AG04449 (cell line): ENCODE results near the gene RBM25.
"Not testable (repeated sequence)": the region's sequence is repeated elsewhere in the genome, so short reads cannot be mapped to it uniquely, and the experiment has no call there.

ENCODE experiments used
- CTCF ChIA-PET: fragments of 350-600 bp; formaldehyde crosslinking; extraction: SDS; loops from one replicate; lab custom pipeline; 2021; ENCODE audit warnings: antibody characterized with exemption; lab: Yijun Ruan, JAX
- POLR2A ChIA-PET: fragments of 400-600, 350-600 bp; formaldehyde crosslinking; extraction: SDS; loops from one replicate; lab custom pipeline; 2020; ENCODE audit warnings: antibody characterized with exemption, inconsistent platforms; lab: Yijun Ruan, JAX
- DNase-seq: peaks from one replicate; pipeline ENCODE4 v3.0.0-alpha.2; 2010; ENCODE audit warnings: low read depth, low spot score
- H3K4me3 ChIP-seq: 2 replicates; pipeline ENCODE4 v1.5.1; 2011; ENCODE audit warnings: low read depth, mild to moderate bottlenecking, control low read depth, low read length
- CTCF ChIP-seq: IDR thresholded peaks from one replicate; pipeline ENCODE4 v1.5.1; 2011; ENCODE audit warnings: mild to moderate bottlenecking, moderate library complexity, low read length, control low read depth, inconsistent platforms; ENCODE audit not compliant: insufficient read depth; ENCODE audit errors: missing control alignments

Gene RBM25

GRCh38 chr14:73058224-73058921 lies at the start of gene RBM25:
TSS of gene RBM25 (plus strand) at chr14:73058534. CDS start at chr14:73071642, 13,108 bp downstream.
- peak within 1 kb of the TSS; percentile 95 for H3K4me3 ChIP-seq
- DNase-seq: peak; percentile 96
- ChIA-PET CTCF (interaction anchor here (0.5 to 3.3 kb wide), 4 partner anchors 8 to 545 kb away, joined by 3 to 13 read pairs (median 4); no protein-coding TSS in a partner anchor), POLR2A (interaction anchor here (0.6 to 2.2 kb wide), 6 partner anchors 9 to 544 kb away, joined by 3 to 13 read pairs (median 4); partner anchors contain the start of gene ZFYVE1)
- no peak for TF ChIP-seq CTCF

GRCh38 chr14:73011189-73011588 lies 47.1 kb upstream of the RBM25 start:
- H3K4me3 ChIP-seq, CTCF ChIA-PET, DNase-seq, POLR2A ChIA-PET: not testable (repeated sequence)

GRCh38 chr14:73014105-73014504 lies 44.2 kb upstream of the RBM25 start:
- TF ChIP-seq CTCF: no peak
- no peak for DNase-seq
- ChIA-PET POLR2A (no interaction called here), CTCF (no interaction called here)
- H3K4me3 ChIP-seq: no peak overlapping the region

GRCh38 chr14:73015552-73015951 lies 42.8 kb upstream of the RBM25 start:
- CTCF ChIA-PET, POLR2A ChIA-PET, DNase-seq, H3K4me3 ChIP-seq: not testable (repeated sequence)

- DNase-seq, POLR2A ChIA-PET: not testable (repeated sequence)
Measured at GRCh38 chr14:73016011-73016410, 42.3 kb upstream of the RBM25 start.

GRCh38 chr14:73022051-73022450 lies 36.3 kb upstream of the RBM25 start:
- POLR2A ChIA-PET: no interaction called here
- no peak for DNase-seq
- CTCF ChIA-PET: interaction anchor here (0.6 kb wide), 1 partner anchor 368 kb away, joined by 3 read pairs; no protein-coding TSS in a partner anchor
- TF ChIP-seq CTCF: no peak
- H3K4me3 ChIP-seq: no peak overlapping the region

More at GRCh38 chr14:73016011-73016410, 42.3 kb upstream of the RBM25 start:
- H3K4me3 ChIP-seq, CTCF ChIA-PET: not testable (repeated sequence)

GRCh38 chr14:73025544-73025943 lies 32.8 kb upstream of the RBM25 start:
- no peak for TF ChIP-seq CTCF
- peak overlapping the region; percentile 81 for H3K4me3 ChIP-seq
- POLR2A ChIA-PET: no interaction called here
- CTCF ChIA-PET: interaction anchor here (0.8 to 1.0 kb wide), 2 partner anchors 21 to 511 kb away, joined by 3 to 5 read pairs; no protein-coding TSS in a partner anchor
- DNase-seq: no peak
